HG03571 (cell line): ENCODE data around the gene TXLNB.
A peak's percentile ranks its signal among the peaks of the same experiment; 100 is the strongest.
"Not testable (repeated sequence)": the region's sequence is repeated elsewhere in the genome, so short reads cannot be mapped to it uniquely, and the experiment has no call there.

Experiments
- ATAC-seq: cut with Tn5 transposase; IDR thresholded peaks from one replicate; pipeline ENCODE4 v1.9.1; 2021; ENCODE audit not compliant: unreplicated experiment

The TXLNB gene

GRCh38 chr6:139313229-139313628 lies 21.4 kb upstream of the TXLNB start:
- no peak for ATAC-seq

GRCh38 chr6:139311831-139312230 lies 20.0 kb upstream of the TXLNB start:
- ATAC-seq: no peak

GRCh38 chr6:139308936-139309603 lies 17.3 kb upstream of the TXLNB start:
- ATAC-seq: no peak

- ATAC-seq: no peak
Measured at GRCh38 chr6:139308286-139308916, 16.6 kb upstream of the TXLNB start.

GRCh38 chr6:139306291-139306981 lies 14.6 kb upstream of the TXLNB start:
- no peak for ATAC-seq

GRCh38 chr6:139303185-139303584 lies 11.4 kb upstream of the TXLNB start:
- ATAC-seq: no peak

GRCh38 chr6:139297921-139298320 lies 6.1 kb upstream of the TXLNB start:
- ATAC-seq: no peak

GRCh38 chr6:139296927-139297326 lies 5.1 kb upstream of the TXLNB start:
- no peak for ATAC-seq

- no peak for ATAC-seq
Measured at GRCh38 chr6:139295901-139296300, 4.1 kb upstream of the TXLNB start.

- ATAC-seq: no peak
Measured at GRCh38 chr6:139294090-139294489, 2.3 kb upstream of the TXLNB start.

GRCh38 chr6:139293230-139293629 lies 1.4 kb upstream of the TXLNB start:
- not testable (repeated sequence) for ATAC-seq

- ATAC-seq: peak; percentile 86
Measured at GRCh38 chr6:139290787-139291311, 949 bp downstream of the TXLNB start.

- ATAC-seq: no peak
Measured at GRCh38 chr6:139289233-139289632, 2.6 kb downstream of the TXLNB start.

GRCh38 chr6:139288496-139289040 lies 3.2 kb downstream of the TXLNB start:
- no peak for ATAC-seq

GRCh38 chr6:139287868-139288267 lies 3.9 kb downstream of the TXLNB start:
- ATAC-seq: no peak

GRCh38 chr6:139286438-139286837 lies 5.4 kb downstream of the TXLNB start:
- not testable (repeated sequence) for ATAC-seq

GRCh38 chr6:139285590-139285989 lies 6.2 kb downstream of the TXLNB start:
- no peak for ATAC-seq

GRCh38 chr6:139284789-139285188 lies 7.0 kb downstream of the TXLNB start:
- no peak for ATAC-seq

- no peak for ATAC-seq
Measured at GRCh38 chr6:139282684-139283083, 9.1 kb downstream of the TXLNB start.

GRCh38 chr6:139278190-139278589 lies 13.6 kb downstream of the TXLNB start:
- no peak for ATAC-seq

- no peak for ATAC-seq
Measured at GRCh38 chr6:139277587-139277986, 14.2 kb downstream of the TXLNB start.

- ATAC-seq: no peak
Measured at GRCh38 chr6:139277161-139277560, 14.6 kb downstream of the TXLNB start.
